Type B pancreatic cell (in vitro differentiated cells): ENCODE measurements around the gene ARMC12. TPM values are rescaled to one million over a fixed set of nuclear protein-coding genes. Genes with fewer than 3 reads are reported as not detected.
"Not testable (repeated sequence)": the region's sequence is repeated elsewhere in the genome, so short reads cannot be mapped to it uniquely, and the experiment has no call there.

Experiments
- DNase-seq: peaks from one replicate; pipeline ENCODE4 v3.0.0; 2021; ENCODE audit warnings: mixed read lengths; ENCODE audit not compliant: unreplicated experiment; ENCODE audit errors: extremely low spot score
- H3K27ac Mint-ChIP-seq: 2 replicates; pipeline ENCODE4 v1.8.0; 2021; ENCODE audit warnings: mild to moderate bottlenecking, mixed read lengths
- H3K27me3 Mint-ChIP-seq: 2 replicates; pipeline ENCODE4 v1.8.0; 2021; ENCODE audit warnings: mixed read lengths
- H3K36me3 Mint-ChIP-seq: 2 replicates; pipeline ENCODE4 v1.8.0; 2021; ENCODE audit warnings: mixed read lengths
- H3K4me1 Mint-ChIP-seq: one replicate; pipeline ENCODE4 v1.8.0; 2021; ENCODE audit warnings: mixed read lengths; ENCODE audit not compliant: unreplicated experiment
- H3K4me3 Mint-ChIP-seq: 2 replicates; pipeline ENCODE4 v1.8.0; 2021; ENCODE audit warnings: mild to moderate bottlenecking, mixed read lengths
- H3K9me3 Mint-ChIP-seq: 2 replicates; pipeline ENCODE4 v1.8.0; 2021; ENCODE audit warnings: mixed read lengths
- total RNA-seq: library from RNA; stranded (reverse); gene quantifications from 2 replicates; pipeline ENCODE4 v1.2.1, GENCODE V29; 2021; ENCODE audit warnings: low replicate concordance
- TF ChIP-seq, protein P1 (sequence below): fragments of 200-600 bp; sonication (generic); conservative IDR thresholded peaks from 2 replicates; pipeline ENCODE4 v1.5.0; 2021; ENCODE audit warnings: antibody characterized with exemption, mild to moderate bottlenecking

ARMC12 gene
- total RNA-seq, 1 donor from 2014 or later = 1.8 TPM

DNA sequence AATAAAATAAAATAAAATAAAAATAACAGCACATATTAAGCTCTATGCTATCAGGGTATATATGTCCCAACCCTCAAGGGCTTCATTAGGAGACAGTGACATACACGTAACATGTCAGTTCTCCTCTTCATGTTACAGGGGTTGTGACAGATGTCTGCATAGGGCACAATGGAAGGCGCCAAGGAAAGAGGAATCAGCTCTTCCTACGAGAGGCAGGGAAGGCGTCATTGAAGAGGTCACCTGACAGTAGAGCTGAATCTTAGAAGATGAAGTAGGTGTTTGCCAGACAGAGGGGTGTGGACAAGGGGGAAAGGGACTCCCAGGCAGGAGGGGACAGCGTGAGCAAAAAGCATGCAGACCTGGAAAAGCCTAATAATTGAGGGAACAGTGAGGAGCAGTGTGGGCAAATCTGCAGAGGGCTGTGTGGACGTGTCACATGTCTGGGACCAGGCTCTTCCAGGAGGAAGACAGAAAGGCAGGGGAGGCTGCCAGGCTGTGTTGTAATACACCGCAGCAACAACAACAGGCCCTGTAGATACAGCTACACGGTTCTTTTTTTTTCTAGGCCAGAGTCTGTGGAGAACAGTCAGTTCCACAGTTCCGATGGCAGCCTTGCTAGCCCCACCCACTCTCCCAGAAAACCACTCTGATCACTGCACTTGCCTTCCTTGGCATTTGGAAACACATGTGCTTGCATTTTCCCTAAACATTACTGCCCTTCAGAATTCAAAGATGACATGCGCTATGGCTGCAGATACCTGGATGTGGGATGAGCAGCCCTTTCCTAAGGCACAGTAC lies 45.6 kb upstream of the ARMC12 start:
- Mint-ChIP-seq H3K4me3 (no peak overlapping the region), H3K36me3 (no peaks in the 10 kb centered on the region), H3K27ac (no peak overlapping the region), H3K9me3 (peaks cover 5% of the 10 kb centered on the region), H3K27me3 (peaks cover 16% of the 10 kb centered on the region), H3K4me1 (peaks cover 14% of the 10 kb centered on the region)
- no peak for DNase-seq
- TF ChIP-seq, protein P1, sequence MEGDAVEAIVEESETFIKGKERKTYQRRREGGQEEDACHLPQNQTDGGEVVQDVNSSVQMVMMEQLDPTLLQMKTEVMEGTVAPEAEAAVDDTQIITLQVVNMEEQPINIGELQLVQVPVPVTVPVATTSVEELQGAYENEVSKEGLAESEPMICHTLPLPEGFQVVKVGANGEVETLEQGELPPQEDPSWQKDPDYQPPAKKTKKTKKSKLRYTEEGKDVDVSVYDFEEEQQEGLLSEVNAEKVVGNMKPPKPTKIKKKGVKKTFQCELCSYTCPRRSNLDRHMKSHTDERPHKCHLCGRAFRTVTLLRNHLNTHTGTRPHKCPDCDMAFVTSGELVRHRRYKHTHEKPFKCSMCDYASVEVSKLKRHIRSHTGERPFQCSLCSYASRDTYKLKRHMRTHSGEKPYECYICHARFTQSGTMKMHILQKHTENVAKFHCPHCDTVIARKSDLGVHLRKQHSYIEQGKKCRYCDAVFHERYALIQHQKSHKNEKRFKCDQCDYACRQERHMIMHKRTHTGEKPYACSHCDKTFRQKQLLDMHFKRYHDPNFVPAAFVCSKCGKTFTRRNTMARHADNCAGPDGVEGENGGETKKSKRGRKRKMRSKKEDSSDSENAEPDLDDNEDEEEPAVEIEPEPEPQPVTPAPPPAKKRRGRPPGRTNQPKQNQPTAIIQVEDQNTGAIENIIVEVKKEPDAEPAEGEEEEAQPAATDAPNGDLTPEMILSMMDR = no peak

DNA sequence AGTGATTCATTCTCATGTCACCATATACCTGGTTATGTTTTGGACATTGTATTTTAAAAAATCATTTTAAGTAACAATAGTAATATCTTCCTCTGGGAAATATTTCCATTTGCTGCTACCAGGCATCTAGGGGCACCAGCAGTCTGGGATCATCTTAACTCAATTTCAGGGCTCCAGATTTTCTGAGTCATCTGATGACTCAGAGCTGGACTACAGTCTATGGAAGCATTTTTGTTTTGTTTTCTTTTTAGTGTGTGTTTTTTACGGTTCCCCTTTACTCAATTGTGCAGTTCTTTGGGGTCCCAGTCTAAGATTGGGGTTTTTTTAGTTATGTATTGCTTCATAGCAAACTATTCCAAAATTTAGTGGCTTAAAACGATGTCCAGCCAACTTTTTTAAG lies 42.4 kb upstream of the ARMC12 start:
- H3K36me3 Mint-ChIP-seq = no peaks in the 10 kb centered on the region
- peaks cover 5% of the 10 kb centered on the region for H3K9me3 Mint-ChIP-seq
- no peak for DNase-seq
- H3K27ac Mint-ChIP-seq = no peak overlapping the region
- TF ChIP-seq, protein P1 = no peak
- H3K4me3 Mint-ChIP-seq = no peak overlapping the region
- no peaks in the 10 kb centered on the region for H3K27me3 Mint-ChIP-seq
- H3K4me1 Mint-ChIP-seq = peaks cover 9% of the 10 kb centered on the region

DNA sequence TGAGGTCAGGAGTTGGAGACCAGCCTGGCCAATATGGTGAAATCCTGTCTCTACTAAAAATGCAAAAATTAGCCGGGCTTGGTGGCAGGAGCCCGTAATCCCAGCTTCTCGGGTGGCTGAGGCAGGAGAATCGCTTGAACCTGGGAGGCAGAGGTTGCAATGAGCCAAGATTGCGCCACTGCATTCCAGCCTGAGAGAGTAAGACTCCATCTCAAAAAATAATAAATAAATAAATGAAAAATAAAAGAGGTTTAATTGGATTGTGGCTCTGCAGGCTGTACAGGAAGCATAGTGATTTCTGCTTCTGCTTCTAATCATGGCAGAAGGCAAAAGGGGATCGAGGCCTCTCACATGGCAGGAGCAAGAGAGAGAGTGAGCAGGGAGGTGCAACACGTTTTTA lies 38.4 kb upstream of the ARMC12 start:
- not testable (repeated sequence) for H3K4me3 Mint-ChIP-seq, H3K9me3 Mint-ChIP-seq, DNase-seq, H3K27ac Mint-ChIP-seq, H3K27me3 Mint-ChIP-seq, H3K4me1 Mint-ChIP-seq, H3K36me3 Mint-ChIP-seq

DNA sequence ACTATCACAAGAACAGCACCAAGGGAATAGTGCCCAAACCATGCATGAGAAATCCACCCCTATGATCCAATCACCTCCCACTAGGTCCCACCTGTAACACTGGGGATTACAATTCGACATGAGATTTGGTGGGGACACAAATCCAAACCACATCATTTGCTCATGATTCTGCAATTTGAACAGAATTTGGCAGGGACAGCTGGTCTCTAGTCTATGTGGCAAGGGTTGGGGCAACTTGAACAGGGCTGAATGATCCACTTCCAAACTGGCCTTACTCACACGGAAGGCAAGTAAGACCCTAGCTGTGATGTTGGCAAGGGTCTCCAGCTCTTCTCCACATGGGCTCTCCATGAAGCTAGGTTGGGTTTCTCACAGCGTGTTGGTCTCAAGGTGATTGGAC lies 38.0 kb upstream of the ARMC12 start:
- Mint-ChIP-seq H3K27me3 (no peaks in the 10 kb centered on the region), H3K4me3 (no peak overlapping the region), H3K9me3 (peaks cover 8% of the 10 kb centered on the region), H3K27ac (no peak overlapping the region), H3K4me1 (no peaks in the 10 kb centered on the region), H3K36me3 (no peaks in the 10 kb centered on the region)
- no peak for DNase-seq
- TF ChIP-seq, protein P1 = no peak

DNA sequence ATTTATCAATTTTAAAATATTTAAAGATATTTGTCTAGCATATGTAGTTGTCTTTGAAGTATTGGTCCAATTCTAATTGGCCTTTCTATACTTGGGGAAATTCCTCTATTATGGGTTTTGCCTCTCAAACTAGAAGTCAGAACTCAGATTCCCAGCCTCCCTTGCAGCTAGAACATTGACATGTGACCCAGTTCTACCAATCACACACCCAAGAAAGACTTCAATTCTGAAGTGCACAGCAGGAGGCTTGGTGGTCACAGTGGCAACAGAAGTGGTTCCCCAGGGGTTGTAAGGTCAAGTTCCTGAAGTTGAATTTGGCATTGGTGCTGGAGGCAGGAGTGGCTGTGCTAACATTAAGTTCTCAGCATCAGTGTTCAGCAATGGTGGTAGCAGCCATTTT lies 33.3 kb upstream of the ARMC12 start:
- Mint-ChIP-seq H3K4me1 (no peaks in the 10 kb centered on the region), H3K9me3 (peaks cover 6% of the 10 kb centered on the region), H3K27me3 (no peaks in the 10 kb centered on the region), H3K4me3 (no peak overlapping the region), H3K27ac (no peak overlapping the region), H3K36me3 (no peaks in the 10 kb centered on the region)
- TF ChIP-seq, protein P1 = no peak
- peak; percentile 15 for DNase-seq

DNA sequence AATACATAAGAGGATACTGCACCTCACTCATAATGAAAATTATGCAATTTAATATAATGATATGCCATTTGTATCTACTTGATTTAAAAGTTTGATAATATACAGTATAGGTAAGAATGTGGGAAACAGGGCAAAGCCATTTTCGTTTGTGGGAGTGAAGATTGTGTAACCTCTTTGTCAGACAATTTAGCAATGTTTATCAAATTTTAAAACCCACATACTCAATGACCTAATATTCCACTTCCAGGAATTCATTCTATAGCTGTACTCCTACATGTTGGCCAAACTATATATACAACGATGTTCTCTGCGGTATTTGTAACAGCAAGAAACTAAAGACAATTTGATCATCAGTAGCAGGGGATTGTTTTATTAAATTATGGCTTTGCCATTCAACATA lies 30.4 kb upstream of the ARMC12 start:
- TF ChIP-seq, protein P1 = no peak
- Mint-ChIP-seq H3K27ac (no peak overlapping the region), H3K9me3 (peaks cover 10% of the 10 kb centered on the region), H3K36me3 (no peaks in the 10 kb centered on the region), H3K4me1 (no peaks in the 10 kb centered on the region), H3K27me3 (no peaks in the 10 kb centered on the region), H3K4me3 (no peak overlapping the region)
- DNase-seq = no peak
